ENCODE results near the gene RNASE8.

DNA sequence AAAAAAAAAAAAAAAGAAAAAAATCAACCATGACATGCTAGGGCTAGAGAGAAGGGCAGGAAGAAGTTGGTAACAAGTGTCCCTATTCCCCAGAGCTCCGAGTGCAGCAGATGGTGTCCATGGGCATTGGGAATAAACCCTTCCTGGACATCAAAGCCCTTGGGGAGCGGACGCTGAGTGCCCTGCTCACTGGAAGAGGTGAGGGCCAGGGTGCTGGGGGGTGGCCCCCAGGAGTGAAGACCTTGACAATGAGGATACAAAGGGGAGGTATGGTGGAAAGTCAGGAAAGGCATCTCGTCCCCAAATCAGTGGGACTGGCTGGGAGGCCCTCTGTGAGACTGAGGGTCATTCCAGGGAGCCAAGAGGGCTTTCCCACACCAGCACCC lies 29.3 kb downstream of the RNASE8 start:
- TF ChIP-seq, protein P1, sequence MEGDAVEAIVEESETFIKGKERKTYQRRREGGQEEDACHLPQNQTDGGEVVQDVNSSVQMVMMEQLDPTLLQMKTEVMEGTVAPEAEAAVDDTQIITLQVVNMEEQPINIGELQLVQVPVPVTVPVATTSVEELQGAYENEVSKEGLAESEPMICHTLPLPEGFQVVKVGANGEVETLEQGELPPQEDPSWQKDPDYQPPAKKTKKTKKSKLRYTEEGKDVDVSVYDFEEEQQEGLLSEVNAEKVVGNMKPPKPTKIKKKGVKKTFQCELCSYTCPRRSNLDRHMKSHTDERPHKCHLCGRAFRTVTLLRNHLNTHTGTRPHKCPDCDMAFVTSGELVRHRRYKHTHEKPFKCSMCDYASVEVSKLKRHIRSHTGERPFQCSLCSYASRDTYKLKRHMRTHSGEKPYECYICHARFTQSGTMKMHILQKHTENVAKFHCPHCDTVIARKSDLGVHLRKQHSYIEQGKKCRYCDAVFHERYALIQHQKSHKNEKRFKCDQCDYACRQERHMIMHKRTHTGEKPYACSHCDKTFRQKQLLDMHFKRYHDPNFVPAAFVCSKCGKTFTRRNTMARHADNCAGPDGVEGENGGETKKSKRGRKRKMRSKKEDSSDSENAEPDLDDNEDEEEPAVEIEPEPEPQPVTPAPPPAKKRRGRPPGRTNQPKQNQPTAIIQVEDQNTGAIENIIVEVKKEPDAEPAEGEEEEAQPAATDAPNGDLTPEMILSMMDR (conservative IDR thresholded peaks at IDR 0.05; ENCODE audit: low read depth, low read length), result no peak
- no peak for TF ChIP-seq CHD1 (IDR thresholded peaks at IDR 0.05; ENCODE audit: low read depth, low read length)
- no peak for TF ChIP-seq RAD21 (IDR thresholded peaks at IDR 0.05; ENCODE audit: low read length)
- no peak for TF ChIP-seq FOS (IDR thresholded peaks at IDR 0.05; ENCODE audit: low read depth, low read length)
- TF ChIP-seq MXI1 (IDR thresholded peaks at IDR 0.05; ENCODE audit: borderline replicate concordance, low read depth, low read length), result no peak
- no peak for TF ChIP-seq CEBPB (IDR thresholded peaks at IDR 0.05; ENCODE audit: low read depth, low read length)
- TF ChIP-seq, protein P2, sequence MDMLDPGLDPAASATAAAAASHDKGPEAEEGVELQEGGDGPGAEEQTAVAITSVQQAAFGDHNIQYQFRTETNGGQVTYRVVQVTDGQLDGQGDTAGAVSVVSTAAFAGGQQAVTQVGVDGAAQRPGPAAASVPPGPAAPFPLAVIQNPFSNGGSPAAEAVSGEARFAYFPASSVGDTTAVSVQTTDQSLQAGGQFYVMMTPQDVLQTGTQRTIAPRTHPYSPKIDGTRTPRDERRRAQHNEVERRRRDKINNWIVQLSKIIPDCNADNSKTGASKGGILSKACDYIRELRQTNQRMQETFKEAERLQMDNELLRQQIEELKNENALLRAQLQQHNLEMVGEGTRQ (IDR thresholded peaks at IDR 0.05; ENCODE audit: low read depth, low read length), result no peak
- no peak for TF ChIP-seq POLR2A (IDR thresholded peaks at IDR 0.05; ENCODE audit: low read depth, low read length)
- TF ChIP-seq RFX5 (IDR thresholded peaks at IDR 0.05; ENCODE audit: low read depth, low read length), result no peak
- TF ChIP-seq BHLHE40 (IDR thresholded peaks at IDR 0.05; ENCODE audit: low read depth, low read length), result no peak
- TF ChIP-seq RCOR1 (IDR thresholded peaks at IDR 0.05; ENCODE audit: insufficient replicate concordance, low read length), result no peak
- TF ChIP-seq MAFK (IDR thresholded peaks at IDR 0.05; ENCODE audit: low read depth, low read length), result no peak
- TF ChIP-seq, protein P3, sequence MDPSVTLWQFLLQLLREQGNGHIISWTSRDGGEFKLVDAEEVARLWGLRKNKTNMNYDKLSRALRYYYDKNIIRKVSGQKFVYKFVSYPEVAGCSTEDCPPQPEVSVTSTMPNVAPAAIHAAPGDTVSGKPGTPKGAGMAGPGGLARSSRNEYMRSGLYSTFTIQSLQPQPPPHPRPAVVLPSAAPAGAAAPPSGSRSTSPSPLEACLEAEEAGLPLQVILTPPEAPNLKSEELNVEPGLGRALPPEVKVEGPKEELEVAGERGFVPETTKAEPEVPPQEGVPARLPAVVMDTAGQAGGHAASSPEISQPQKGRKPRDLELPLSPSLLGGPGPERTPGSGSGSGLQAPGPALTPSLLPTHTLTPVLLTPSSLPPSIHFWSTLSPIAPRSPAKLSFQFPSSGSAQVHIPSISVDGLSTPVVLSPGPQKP (IDR thresholded peaks at IDR 0.05; ENCODE audit: borderline replicate concordance, low read depth, low read length), result no peak
- no peak for TF ChIP-seq SMC3 (IDR thresholded peaks at IDR 0.05; ENCODE audit: low read depth, low read length)
